ENCODE data around the gene CT55. TPM values are rescaled to one million over a fixed set of nuclear protein-coding genes. Genes with fewer than 3 reads are reported as not detected.
"Not testable (repeated sequence)": the region's sequence is repeated elsewhere in the genome, so short reads cannot be mapped to it uniquely, and the experiment has no call there.

CT55 gene
- total and polyA plus RNA-seq, 2 experiments from 2014 or later, result not detected

DNA sequence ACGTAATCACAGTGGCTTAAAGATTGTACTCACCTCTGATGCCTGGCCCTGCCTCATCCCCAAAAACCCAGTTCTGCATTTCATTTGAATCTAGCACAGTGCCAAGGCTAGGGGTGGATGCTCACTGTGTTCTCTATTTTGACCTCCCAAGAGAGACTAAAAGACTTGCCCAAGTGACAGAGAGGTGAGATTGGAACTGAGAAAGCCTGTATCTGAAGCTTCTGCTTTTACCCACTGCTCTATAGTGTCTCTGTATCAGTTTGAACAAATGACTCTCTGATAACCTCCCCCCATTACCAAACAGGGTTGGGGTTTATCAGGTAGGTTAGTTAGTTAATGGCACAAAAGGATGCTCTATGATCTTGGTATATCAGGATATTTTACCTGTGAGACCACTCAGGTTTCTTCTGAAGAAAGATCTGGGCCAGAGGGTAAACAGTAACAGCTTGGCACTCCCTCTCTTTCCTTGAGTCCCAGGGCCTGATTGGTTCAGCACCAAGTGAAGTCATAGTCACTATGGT, 51.1 kb downstream of the CT55 start, which contains the start of gene ETDB:
TSS of gene ETDB (minus strand) at position 471 of the 521 bp plus-strand sequence. CDS start 1,265 bp downstream, outside the sequence.
- H3K27ac Mint-ChIP-seq; H4K20me1 ChIP-seq (replicated peaks; ENCODE audit: insufficient read depth); H3K9me3 Mint-ChIP-seq; H3K36me3 ChIP-seq (ENCODE audit: insufficient read depth); H3K27ac ChIP-seq (ENCODE audit: low read depth); H3K9me2 ChIP-seq (ENCODE audit: insufficient read depth); H3K4me3 ChIP-seq; H3K4me3 Mint-ChIP-seq; H3K36me3 Mint-ChIP-seq (ENCODE audit: low read depth); H2AFZ ChIP-seq; H3K4me1 ChIP-seq (ENCODE audit: insufficient read depth); ATAC-seq; H3K79me2 ChIP-seq (replicated peaks; ENCODE audit: insufficient read depth); H3K27me3 ChIP-seq (ENCODE audit: insufficient read depth); H3K27me3 Mint-ChIP-seq (ENCODE audit: insufficient read depth, low read depth, poor library complexity); H3K4me2 ChIP-seq; H3F3A ChIP-seq (replicated peaks; ENCODE audit: low read depth); DNase-seq (ENCODE audit: low spot score); H3K4me1 Mint-ChIP-seq: not testable (repeated sequence)

DNA sequence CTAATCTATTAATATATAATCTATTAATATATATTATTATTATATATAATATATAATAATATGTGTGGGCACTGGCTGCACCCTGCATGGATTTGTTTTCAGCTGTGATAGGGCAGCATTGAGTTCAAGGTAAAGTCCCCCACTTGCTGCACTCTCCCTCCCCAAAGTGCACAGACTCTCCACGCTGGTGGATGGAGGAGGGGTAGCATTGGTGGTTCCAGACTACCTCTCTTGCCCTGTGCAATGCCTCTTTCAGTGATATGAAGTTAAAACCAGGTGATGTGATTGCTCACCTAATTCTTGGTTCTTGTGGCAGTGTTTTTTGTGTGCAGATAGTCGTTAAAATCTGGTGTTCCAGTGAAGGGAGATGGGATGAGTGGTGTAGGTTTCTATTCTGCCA, 55.1 kb downstream of the CT55 start:
- H3K4me3 Mint-ChIP-seq; H3K4me2 ChIP-seq; H4K20me1 ChIP-seq (replicated peaks; ENCODE audit: insufficient read depth); H3K4me1 ChIP-seq (ENCODE audit: insufficient read depth); H3K27me3 ChIP-seq (ENCODE audit: insufficient read depth); DNase-seq (ENCODE audit: low spot score); H3K27me3 Mint-ChIP-seq (ENCODE audit: insufficient read depth, low read depth, poor library complexity); H3K4me1 Mint-ChIP-seq; H3K27ac Mint-ChIP-seq; H3K4me3 ChIP-seq; H3K36me3 Mint-ChIP-seq (ENCODE audit: low read depth); H3K9me2 ChIP-seq (ENCODE audit: insufficient read depth); ATAC-seq; H3K9me3 Mint-ChIP-seq; H3K27ac ChIP-seq (ENCODE audit: low read depth); H3F3A ChIP-seq (replicated peaks; ENCODE audit: low read depth); H2AFZ ChIP-seq; H3K79me2 ChIP-seq (replicated peaks; ENCODE audit: insufficient read depth); H3K36me3 ChIP-seq (ENCODE audit: insufficient read depth): not testable (repeated sequence)

DNA sequence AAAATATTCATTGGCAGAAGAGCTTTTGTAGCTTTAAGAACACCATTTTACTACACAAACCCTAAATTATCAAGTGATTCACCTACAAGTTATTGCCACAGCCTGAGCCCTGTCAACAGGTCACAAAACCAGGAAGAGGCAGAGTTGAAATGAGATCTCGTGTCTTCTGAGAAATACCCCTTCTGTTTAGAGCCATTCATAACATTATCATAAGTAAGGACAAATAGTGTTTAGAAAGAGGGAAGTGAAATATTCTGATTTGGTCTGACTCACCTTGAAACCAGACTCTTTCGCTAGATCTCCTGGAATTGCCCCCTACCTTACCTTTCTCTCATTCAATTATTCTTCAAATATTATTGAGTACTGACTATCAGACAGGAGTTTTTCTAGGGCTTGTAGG, 56.8 kb downstream of the CT55 start:
- Histone ChIP-seq H3K27ac (ENCODE audit: low read depth) (no peak overlapping the region), H3K36me3 (ENCODE audit: insufficient read depth) (no peaks in the 10 kb centered on the region), H4K20me1 (replicated peaks; ENCODE audit: insufficient read depth) (no peaks in the 10 kb centered on the region), H3K4me3 (no peak overlapping the region), H2AFZ (no peak overlapping the region), H3K4me2 (no peak overlapping the region), H3K9me2 (ENCODE audit: insufficient read depth) (no peaks in the 10 kb centered on the region), H3K4me1 (ENCODE audit: insufficient read depth) (no peaks in the 10 kb centered on the region), H3K27me3 (ENCODE audit: insufficient read depth) (no peaks in the 10 kb centered on the region), H3K79me2 (replicated peaks; ENCODE audit: insufficient read depth) (no peaks in the 10 kb centered on the region), H3F3A (replicated peaks; ENCODE audit: low read depth) (no peaks in the 10 kb centered on the region)
- no peak overlapping the region for H3K4me3 Mint-ChIP-seq
- no peaks in the 10 kb centered on the region for H3K36me3 Mint-ChIP-seq (ENCODE audit: low read depth)
- H3K27me3 Mint-ChIP-seq (ENCODE audit: insufficient read depth, low read depth, poor library complexity), result no peaks in the 10 kb centered on the region
- ATAC-seq (no peak), DNase-seq (ENCODE audit: low spot score) (no peak)
- no peak overlapping the region; the same call in 1 of the 2 replicates for H3K27ac Mint-ChIP-seq
- H3K4me1 Mint-ChIP-seq, result no peaks in the 10 kb centered on the region
- H3K9me3 Mint-ChIP-seq, result no peaks in the 10 kb centered on the region
- TF ChIP-seq STAT1 (IDR thresholded peaks at IDR 0.05; ENCODE audit: unreplicated experiment) (no peak), POLR2AphosphoS5 (IDR thresholded peaks at IDR 0.05; ENCODE audit: low read depth) (no peak), CREB1 (CRISPR knock-in tag; IDR thresholded peaks at IDR 0.05; ENCODE audit: low read depth) (no peak), NANOG (IDR thresholded peaks at IDR 0.05; ENCODE audit: borderline replicate concordance) (no peak), EZH2 (IDR thresholded peaks at IDR 0.05; ENCODE audit: low read depth, unreplicated experiment) (no peak), ZNF331 (CRISPR knock-in tag; IDR thresholded peaks at IDR 0.05; ENCODE audit: low read depth) (no peak)
- TF ChIP-seq, protein P1, sequence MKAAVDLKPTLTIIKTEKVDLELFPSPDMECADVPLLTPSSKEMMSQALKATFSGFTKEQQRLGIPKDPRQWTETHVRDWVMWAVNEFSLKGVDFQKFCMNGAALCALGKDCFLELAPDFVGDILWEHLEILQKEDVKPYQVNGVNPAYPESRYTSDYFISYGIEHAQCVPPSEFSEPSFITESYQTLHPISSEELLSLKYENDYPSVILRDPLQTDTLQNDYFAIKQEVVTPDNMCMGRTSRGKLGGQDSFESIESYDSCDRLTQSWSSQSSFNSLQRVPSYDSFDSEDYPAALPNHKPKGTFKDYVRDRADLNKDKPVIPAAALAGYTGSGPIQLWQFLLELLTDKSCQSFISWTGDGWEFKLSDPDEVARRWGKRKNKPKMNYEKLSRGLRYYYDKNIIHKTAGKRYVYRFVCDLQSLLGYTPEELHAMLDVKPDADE (IDR thresholded peaks at IDR 0.05), result no peak
- TF ChIP-seq, protein P2, sequence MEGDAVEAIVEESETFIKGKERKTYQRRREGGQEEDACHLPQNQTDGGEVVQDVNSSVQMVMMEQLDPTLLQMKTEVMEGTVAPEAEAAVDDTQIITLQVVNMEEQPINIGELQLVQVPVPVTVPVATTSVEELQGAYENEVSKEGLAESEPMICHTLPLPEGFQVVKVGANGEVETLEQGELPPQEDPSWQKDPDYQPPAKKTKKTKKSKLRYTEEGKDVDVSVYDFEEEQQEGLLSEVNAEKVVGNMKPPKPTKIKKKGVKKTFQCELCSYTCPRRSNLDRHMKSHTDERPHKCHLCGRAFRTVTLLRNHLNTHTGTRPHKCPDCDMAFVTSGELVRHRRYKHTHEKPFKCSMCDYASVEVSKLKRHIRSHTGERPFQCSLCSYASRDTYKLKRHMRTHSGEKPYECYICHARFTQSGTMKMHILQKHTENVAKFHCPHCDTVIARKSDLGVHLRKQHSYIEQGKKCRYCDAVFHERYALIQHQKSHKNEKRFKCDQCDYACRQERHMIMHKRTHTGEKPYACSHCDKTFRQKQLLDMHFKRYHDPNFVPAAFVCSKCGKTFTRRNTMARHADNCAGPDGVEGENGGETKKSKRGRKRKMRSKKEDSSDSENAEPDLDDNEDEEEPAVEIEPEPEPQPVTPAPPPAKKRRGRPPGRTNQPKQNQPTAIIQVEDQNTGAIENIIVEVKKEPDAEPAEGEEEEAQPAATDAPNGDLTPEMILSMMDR (conservative IDR thresholded peaks at IDR 0.05; ENCODE audit: low read depth in 2 of 2), result no peak
- TF ChIP-seq, protein P3, sequence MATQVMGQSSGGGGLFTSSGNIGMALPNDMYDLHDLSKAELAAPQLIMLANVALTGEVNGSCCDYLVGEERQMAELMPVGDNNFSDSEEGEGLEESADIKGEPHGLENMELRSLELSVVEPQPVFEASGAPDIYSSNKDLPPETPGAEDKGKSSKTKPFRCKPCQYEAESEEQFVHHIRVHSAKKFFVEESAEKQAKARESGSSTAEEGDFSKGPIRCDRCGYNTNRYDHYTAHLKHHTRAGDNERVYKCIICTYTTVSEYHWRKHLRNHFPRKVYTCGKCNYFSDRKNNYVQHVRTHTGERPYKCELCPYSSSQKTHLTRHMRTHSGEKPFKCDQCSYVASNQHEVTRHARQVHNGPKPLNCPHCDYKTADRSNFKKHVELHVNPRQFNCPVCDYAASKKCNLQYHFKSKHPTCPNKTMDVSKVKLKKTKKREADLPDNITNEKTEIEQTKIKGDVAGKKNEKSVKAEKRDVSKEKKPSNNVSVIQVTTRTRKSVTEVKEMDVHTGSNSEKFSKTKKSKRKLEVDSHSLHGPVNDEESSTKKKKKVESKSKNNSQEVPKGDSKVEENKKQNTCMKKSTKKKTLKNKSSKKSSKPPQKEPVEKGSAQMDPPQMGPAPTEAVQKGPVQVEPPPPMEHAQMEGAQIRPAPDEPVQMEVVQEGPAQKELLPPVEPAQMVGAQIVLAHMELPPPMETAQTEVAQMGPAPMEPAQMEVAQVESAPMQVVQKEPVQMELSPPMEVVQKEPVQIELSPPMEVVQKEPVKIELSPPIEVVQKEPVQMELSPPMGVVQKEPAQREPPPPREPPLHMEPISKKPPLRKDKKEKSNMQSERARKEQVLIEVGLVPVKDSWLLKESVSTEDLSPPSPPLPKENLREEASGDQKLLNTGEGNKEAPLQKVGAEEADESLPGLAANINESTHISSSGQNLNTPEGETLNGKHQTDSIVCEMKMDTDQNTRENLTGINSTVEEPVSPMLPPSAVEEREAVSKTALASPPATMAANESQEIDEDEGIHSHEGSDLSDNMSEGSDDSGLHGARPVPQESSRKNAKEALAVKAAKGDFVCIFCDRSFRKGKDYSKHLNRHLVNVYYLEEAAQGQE (IDR thresholded peaks at IDR 0.05; ENCODE audit: unreplicated experiment), result no peak

Data from GM23338 (cell line).